Brain microvascular endothelial cell (primary cell): ENCODE data around the gene MRPL30.

Experiments used
- DNase-seq: peaks from one replicate; pipeline ENCODE4 v3.0.0-alpha.2; 2020
- H3K27ac ChIP-seq: fragments of 250-450 bp; sonication (Bioruptor Pico); 2 replicates; pipeline ENCODE4 v1.5.1; 2020; ENCODE audit warnings: mild to moderate bottlenecking, moderate library complexity
- H3K27me3 ChIP-seq: fragments of 250-450 bp; sonication (Bioruptor Pico); replicated peaks from 2 replicates; pipeline ENCODE4 v1.5.1; 2020; ENCODE audit warnings: mild to moderate bottlenecking
- H3K36me3 ChIP-seq: fragments of 250-450 bp; sonication (Bioruptor Pico); replicated peaks from 2 replicates; pipeline ENCODE4 v1.5.1; 2020; ENCODE audit warnings: mild to moderate bottlenecking
- H3K4me3 ChIP-seq: 2 replicates; pipeline ENCODE4 v1.5.1; 2011; ENCODE audit warnings: low read depth, mild to moderate bottlenecking, control low read depth, low read length, moderate library complexity
- in situ Hi-C: cut with HindIII; loops from 2 replicates; pipeline ENCODE4 v1.10.0; 2017; ENCODE audit warnings: low sequenced_read_pairs, low pct_ligation_motif_present
- TF ChIP-seq, protein P1 (sequence below): IDR thresholded peaks from 2 replicates; pipeline ENCODE4 v1.5.1; 2011; ENCODE audit warnings: low read depth, mild to moderate bottlenecking, moderate library complexity, low read length, control low read depth, inconsistent platforms; ENCODE audit errors: missing control alignments

The MRPL30 gene

DNA sequence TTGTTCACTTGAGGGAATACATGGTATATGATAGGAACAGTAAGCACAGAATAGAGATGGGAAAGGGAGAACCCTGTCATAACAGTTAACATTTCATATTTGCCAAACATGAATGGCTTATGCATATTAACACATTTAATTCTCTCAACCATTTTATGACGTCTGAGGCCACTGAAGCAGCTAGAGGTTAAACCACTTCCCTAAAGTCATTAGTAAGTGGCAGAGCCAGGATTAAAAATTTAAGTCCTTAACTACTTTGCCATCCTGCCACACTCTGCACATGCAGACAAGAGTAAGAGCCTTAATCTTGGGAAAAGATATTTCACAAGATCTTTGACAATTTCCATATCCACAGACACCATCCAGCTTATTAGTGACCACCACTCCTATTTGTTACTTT lies 24.1 kb upstream of the MRPL30 start:
- no peak overlapping the region for H3K27ac ChIP-seq
- DNase-seq, result no peak
- TF ChIP-seq, protein P1, sequence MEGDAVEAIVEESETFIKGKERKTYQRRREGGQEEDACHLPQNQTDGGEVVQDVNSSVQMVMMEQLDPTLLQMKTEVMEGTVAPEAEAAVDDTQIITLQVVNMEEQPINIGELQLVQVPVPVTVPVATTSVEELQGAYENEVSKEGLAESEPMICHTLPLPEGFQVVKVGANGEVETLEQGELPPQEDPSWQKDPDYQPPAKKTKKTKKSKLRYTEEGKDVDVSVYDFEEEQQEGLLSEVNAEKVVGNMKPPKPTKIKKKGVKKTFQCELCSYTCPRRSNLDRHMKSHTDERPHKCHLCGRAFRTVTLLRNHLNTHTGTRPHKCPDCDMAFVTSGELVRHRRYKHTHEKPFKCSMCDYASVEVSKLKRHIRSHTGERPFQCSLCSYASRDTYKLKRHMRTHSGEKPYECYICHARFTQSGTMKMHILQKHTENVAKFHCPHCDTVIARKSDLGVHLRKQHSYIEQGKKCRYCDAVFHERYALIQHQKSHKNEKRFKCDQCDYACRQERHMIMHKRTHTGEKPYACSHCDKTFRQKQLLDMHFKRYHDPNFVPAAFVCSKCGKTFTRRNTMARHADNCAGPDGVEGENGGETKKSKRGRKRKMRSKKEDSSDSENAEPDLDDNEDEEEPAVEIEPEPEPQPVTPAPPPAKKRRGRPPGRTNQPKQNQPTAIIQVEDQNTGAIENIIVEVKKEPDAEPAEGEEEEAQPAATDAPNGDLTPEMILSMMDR, result no peak
- H3K36me3 ChIP-seq, result no peaks in the 10 kb centered on the region
- no peaks in the 10 kb centered on the region for H3K27me3 ChIP-seq
- H3K4me3 ChIP-seq, result no peak overlapping the region
- in situ Hi-C loops, result no loop called here

DNA sequence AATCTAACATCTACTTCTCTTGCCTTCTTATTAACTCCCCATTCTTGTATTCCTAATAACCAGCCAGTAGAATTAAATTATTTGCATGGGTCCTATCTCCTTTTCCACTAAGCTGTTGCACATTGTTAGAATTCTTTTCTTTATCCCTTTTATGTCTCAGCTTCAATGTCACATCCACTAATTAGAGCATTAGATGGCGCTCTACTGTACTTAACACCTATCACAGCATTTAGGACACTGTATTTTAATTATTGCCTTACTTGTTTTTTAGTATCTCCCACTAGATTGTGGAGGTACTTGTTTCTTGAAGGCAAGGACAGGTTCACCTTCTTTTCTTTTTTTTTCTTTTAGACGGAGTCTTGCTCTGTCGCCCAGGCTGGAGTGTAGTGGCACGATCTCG lies 22.4 kb upstream of the MRPL30 start:
- DNase-seq, result no peak
- Histone ChIP-seq H3K27me3 (no peaks in the 10 kb centered on the region), H3K36me3 (no peaks in the 10 kb centered on the region), H3K27ac (no peak overlapping the region), H3K4me3 (no peak overlapping the region)
- in situ Hi-C loops, result no loop called here
- TF ChIP-seq, protein P1, result no peak

DNA sequence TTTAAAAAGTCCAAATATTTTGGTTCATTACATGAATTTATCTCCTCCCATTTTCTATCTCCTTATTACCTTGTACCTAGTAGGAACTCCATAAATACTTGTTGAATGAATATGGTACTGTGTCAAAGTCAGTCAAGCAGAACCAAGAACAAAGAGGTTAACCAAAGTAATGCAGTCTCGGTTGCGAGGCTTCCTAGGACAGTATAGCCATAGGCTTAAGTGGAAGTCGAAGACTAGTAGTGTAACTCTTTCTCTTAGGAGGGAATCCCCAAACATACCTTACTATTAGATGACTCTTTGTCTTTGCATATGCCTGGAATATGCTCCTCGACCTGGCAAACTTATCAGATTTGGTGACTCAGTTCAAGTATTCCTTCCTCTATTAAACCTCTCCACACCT lies 21.4 kb upstream of the MRPL30 start:
- Histone ChIP-seq H3K4me3 (no peak overlapping the region), H3K27me3 (no peaks in the 10 kb centered on the region), H3K36me3 (no peaks in the 10 kb centered on the region), H3K27ac (no peak overlapping the region)
- TF ChIP-seq, protein P1, result no peak
- DNase-seq, result no peak
- in situ Hi-C loops, result no loop called here

DNA sequence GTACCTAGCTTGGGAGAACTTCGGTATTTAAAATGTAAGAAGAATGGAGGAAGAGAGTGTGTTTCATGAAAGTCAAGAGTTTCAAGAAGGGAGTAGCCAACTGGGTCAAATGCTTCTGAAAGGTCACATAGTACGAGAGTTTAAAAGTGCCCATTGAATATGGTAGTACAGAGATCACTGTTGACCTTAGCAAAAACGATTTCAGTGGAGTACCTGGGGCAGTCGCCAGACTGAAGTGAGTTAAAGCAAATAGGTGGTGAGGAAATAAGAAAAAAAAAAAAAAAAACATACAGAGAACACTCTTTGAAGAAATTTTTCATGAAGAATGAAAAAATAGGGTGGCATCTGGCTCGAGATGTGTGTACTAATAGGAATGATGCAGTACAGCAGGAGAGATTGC lies 14.8 kb upstream of the MRPL30 start:
- H3K27ac ChIP-seq, result no peak overlapping the region
- DNase-seq, result no peak
- H3K27me3 ChIP-seq, result no peaks in the 10 kb centered on the region
- TF ChIP-seq, protein P1, result no peak
- in situ Hi-C loops, result no loop called here
- no peak overlapping the region for H3K4me3 ChIP-seq
- H3K36me3 ChIP-seq, result peaks cover 19% of the 10 kb centered on the region

DNA sequence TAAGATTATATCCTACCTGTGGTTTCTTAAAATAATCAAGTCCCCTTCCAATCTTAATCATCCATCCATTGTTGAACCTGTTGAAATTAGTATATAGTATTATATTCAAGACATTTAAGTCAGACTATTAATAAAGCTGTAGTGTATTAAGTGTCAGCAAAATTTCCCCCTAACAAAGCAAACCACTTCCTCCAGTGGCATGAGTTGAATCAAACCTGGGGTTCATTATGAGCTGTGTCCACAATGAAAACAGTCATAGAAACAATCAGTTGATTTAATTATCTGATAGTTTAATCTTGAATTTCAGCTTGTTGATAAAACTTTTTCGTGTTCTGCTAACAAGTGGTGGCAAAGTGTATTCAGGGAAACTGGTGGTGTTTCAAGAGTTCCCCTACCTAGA lies 11.4 kb upstream of the MRPL30 start:
- DNase-seq, result no peak
- Histone ChIP-seq H3K27ac (no peak overlapping the region), H3K27me3 (no peaks in the 10 kb centered on the region), H3K36me3 (peaks cover 24% of the 10 kb centered on the region), H3K4me3 (no peak overlapping the region)
- in situ Hi-C loops, result no loop called here
- TF ChIP-seq, protein P1, result no peak

DNA sequence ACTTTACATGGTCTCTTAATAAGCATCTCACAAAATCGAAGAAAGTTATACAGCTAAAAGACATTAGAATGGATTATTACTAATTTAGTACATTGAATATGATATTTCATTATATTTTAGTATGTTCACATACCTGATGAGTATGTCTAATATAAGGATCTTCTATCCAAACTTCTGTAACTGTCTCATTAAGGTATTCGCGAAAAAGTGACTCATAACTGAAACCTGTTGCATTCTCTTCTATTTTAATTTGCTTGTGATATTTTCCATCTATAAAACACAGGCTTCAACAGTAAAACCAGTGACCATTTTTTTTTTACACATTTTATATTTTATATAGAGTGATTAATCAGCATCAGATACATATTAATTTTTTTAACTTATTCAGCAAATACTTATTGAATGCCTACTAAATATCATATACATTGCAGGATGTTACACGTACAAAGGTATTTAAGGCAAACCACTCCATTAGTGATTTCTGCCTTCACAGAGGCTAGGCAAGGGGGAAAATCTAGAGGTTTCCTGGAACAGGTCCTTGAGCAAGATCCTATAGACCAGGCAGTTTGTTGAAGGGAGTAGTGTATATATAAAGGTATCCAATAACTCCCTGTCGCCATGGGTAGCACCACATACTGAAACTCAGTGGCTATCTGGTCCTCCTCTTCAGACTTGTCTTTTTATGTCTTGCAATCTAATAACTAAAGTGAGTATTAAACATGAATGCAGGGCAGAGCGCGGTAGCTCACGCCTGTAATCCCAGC lies 9.4 kb upstream of the MRPL30 start:
- Histone ChIP-seq H3K36me3 (peaks cover 24% of the 10 kb centered on the region), H3K27ac (no peak overlapping the region), H3K27me3 (no peaks in the 10 kb centered on the region), H3K4me3 (no peak overlapping the region)
- in situ Hi-C loops, result no loop called here
- DNase-seq, result no peak
- TF ChIP-seq, protein P1, result no peak
